D721Med (cell line): ENCODE results near the gene PAM16.

Experiments
- DNase-seq: peaks from one replicate; pipeline ENCODE4 v3.0.0; 2011; ENCODE audit warnings: low spot score; ENCODE audit not compliant: insufficient read length
- FAIRE-seq: peaks from 2 replicates; lab custom pipeline; 2011; peaks lifted over from hg19 to GRCh38; lab: Jason Lieb, UNC
- TF ChIP-seq, protein P1 (sequence below): IDR thresholded peaks from 2 replicates; pipeline ENCODE4 v1.5.1; 2012; ENCODE audit warnings: mild to moderate bottlenecking, control low read depth; ENCODE audit not compliant: insufficient read depth; ENCODE audit errors: missing control alignments

PAM16 gene

DNA sequence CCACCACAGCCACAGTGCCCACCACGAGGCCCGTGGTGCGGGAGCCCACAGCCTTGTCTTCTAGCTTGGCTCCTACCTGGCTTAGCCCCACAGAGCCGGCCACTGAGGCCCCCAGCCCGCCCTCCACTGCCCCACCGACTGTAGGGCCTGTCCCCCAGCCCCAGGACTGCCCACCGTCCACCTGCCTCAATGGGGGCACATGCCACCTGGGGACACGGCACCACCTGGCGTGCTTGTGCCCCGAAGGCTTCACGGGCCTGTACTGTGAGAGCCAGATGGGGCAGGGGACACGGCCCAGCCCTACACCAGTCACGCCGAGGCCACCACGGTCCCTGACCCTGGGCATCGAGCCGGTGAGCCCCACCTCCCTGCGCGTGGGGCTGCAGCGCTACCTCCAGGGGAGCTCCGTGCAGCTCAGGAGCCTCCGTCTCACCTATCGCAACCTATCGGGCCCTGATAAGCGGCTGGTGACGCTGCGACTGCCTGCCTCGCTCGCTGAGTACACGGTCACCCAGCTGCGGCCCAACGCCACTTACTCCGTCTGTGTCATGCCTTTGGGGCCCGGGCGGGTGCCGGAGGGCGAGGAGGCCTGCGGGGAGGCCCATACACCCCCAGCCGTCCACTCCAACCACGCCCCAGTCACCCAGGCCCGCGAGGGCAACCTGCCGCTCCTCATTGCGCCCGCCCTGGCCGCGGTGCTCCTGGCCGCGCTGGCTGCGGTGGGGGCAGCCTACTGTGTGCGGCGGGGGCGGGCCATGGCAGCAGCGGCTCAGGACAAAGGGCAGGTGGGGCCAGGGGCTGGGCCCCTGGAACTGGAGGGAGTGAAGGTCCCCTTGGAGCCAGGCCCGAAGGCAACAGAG, 31.0 kb upstream of the PAM16 start:
- FAIRE-seq (no peak), DNase-seq (no peak)
- TF ChIP-seq, protein P1, sequence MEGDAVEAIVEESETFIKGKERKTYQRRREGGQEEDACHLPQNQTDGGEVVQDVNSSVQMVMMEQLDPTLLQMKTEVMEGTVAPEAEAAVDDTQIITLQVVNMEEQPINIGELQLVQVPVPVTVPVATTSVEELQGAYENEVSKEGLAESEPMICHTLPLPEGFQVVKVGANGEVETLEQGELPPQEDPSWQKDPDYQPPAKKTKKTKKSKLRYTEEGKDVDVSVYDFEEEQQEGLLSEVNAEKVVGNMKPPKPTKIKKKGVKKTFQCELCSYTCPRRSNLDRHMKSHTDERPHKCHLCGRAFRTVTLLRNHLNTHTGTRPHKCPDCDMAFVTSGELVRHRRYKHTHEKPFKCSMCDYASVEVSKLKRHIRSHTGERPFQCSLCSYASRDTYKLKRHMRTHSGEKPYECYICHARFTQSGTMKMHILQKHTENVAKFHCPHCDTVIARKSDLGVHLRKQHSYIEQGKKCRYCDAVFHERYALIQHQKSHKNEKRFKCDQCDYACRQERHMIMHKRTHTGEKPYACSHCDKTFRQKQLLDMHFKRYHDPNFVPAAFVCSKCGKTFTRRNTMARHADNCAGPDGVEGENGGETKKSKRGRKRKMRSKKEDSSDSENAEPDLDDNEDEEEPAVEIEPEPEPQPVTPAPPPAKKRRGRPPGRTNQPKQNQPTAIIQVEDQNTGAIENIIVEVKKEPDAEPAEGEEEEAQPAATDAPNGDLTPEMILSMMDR = no peak

GRCh38 chr16:4381072-4381934, 30.2 kb upstream of the PAM16 start:
- no peak for DNase-seq
- no peak for FAIRE-seq
- TF ChIP-seq, protein P1 = no peak

GRCh38 chr16:4380119-4381063, 29.3 kb upstream of the PAM16 start:
- FAIRE-seq (no peak), DNase-seq (no peak)
- TF ChIP-seq, protein P1 = no peak

GRCh38 chr16:4378999-4379690, 28.0 kb upstream of the PAM16 start:
- TF ChIP-seq, protein P1 = no peak
- FAIRE-seq (no peak), DNase-seq (no peak)

- FAIRE-seq (no peak), DNase-seq (no peak)
- TF ChIP-seq, protein P1 = no peak
Measured at GRCh38 chr16:4378161-4378666, 27.1 kb upstream of the PAM16 start.
